HEK293 (cell line): Measurements from ENCODE around the gene CHST8.

Source experiments
- CTCF ChIA-PET: fragments of 350-600 bp; formaldehyde crosslinking; extraction: SDS; loops from one replicate; lab custom pipeline; 2021; ENCODE audit warnings: antibody characterized with exemption; lab: Yijun Ruan, JAX
- POLR2A ChIA-PET: fragments of 300-600 bp; formaldehyde crosslinking; extraction: SDS; loops from one replicate; lab custom pipeline; 2020; ENCODE audit warnings: antibody characterized with exemption, inconsistent platforms; lab: Yijun Ruan, JAX
- H3K27ac ChIP-seq: fragments of 200-500 bp; sonication (Bioruptor generic); 2 replicates; pipeline ENCODE4 v1.5.1; 2014; ENCODE audit warnings: low read depth, low read length, control low read depth, inconsistent platforms; ENCODE audit errors: extremely low read depth
- H3K36me3 ChIP-seq, 2 experiments: fragments of 200-500 bp in 1 of 2; sonication (Bioruptor generic) in 1 of 2; 1 replicate in 1 of 2; 2 replicates in 1 of 2; pipeline ENCODE4 v1.5.1; 2014 to 2017; ENCODE audit warnings: inconsistent platforms in 2 of 2, low read length in 2 of 2; ENCODE audit not compliant: control insufficient read depth in 2 of 2, insufficient read depth in 1 of 2
- H3K4me1 ChIP-seq: fragments of 200-500 bp; sonication (Bioruptor generic); 2 replicates; pipeline ENCODE4 v1.5.1; 2014; ENCODE audit warnings: mild to moderate bottlenecking, low read length, inconsistent platforms; ENCODE audit not compliant: control insufficient read depth, insufficient read depth
- H3K4me3 ChIP-seq: 2 replicates; pipeline ENCODE4 v1.5.1; 2011; ENCODE audit warnings: low read depth, mild to moderate bottlenecking, control low read depth, low read length, moderate library complexity
- H3K9me3 ChIP-seq: fragments of 200-500 bp; sonication (Bioruptor generic); 2 replicates; pipeline ENCODE4 v1.5.1; 2014; ENCODE audit warnings: low read depth, low read length, inconsistent platforms; ENCODE audit not compliant: control insufficient read depth, insufficient read depth
- IKZF3 ChIP-seq: fragments of 450-650 bp; IDR thresholded peaks from 2 replicates; pipeline ENCODE4 v1.5.0; 2018; ENCODE audit warnings: missing biosample characterization, mild to moderate bottlenecking, missing genetic modification characterization, moderate library complexity
- OSR2 ChIP-seq: fragments of 450-650 bp; formaldehyde crosslinking; IDR thresholded peaks from 2 replicates; pipeline ENCODE4 v1.5.1; 2016; ENCODE audit warnings: missing biosample characterization, missing genetic modification characterization
- SP7 ChIP-seq: fragments of 450-650 bp; formaldehyde crosslinking; IDR thresholded peaks from 2 replicates; pipeline ENCODE4 v1.5.1; 2016; ENCODE audit warnings: missing biosample characterization, missing genetic modification characterization
- ZBTB10 ChIP-seq: fragments of 450-650 bp; formaldehyde crosslinking; IDR thresholded peaks from 2 replicates; pipeline ENCODE4 v1.5.1; 2016; ENCODE audit warnings: missing biosample characterization, missing genetic modification characterization
- ZBTB17 ChIP-seq: fragments of 450-650 bp; formaldehyde crosslinking; IDR thresholded peaks from 2 replicates; pipeline ENCODE4 v1.5.1; 2016; ENCODE audit warnings: missing biosample characterization, missing genetic modification characterization
- ZBTB26 ChIP-seq: fragments of 450-650 bp; formaldehyde crosslinking; optimal IDR thresholded peaks from 2 replicates; pipeline ENCODE3; 2016; ENCODE audit warnings: missing biosample characterization, mild to moderate bottlenecking, missing genetic modification characterization
- ZBTB48 ChIP-seq: fragments of 450-650 bp; formaldehyde crosslinking; IDR thresholded peaks from 2 replicates; pipeline ENCODE4 v1.5.1; 2016; ENCODE audit warnings: missing biosample characterization, missing genetic modification characterization
- ZBTB49 ChIP-seq: fragments of 450-650 bp; formaldehyde crosslinking; IDR thresholded peaks from 2 replicates; pipeline ENCODE4 v1.5.1; 2016; ENCODE audit warnings: missing biosample characterization, missing genetic modification characterization, low read depth
- ZBTB8A ChIP-seq: fragments of 450-650 bp; formaldehyde crosslinking; IDR thresholded peaks from 2 replicates; pipeline ENCODE4 v1.5.1; 2016; ENCODE audit warnings: missing biosample characterization, missing genetic modification characterization
- ZEB2 ChIP-seq: fragments of 450-650 bp; formaldehyde crosslinking; IDR thresholded peaks from 2 replicates; pipeline ENCODE4 v1.5.1; 2016; ENCODE audit warnings: missing biosample characterization, missing genetic modification characterization
- ZIC2 ChIP-seq: fragments of 450-650 bp; formaldehyde crosslinking; IDR thresholded peaks from 2 replicates; pipeline ENCODE4 v1.5.1; 2016; ENCODE audit warnings: missing biosample characterization, missing genetic modification characterization
- ZNF202 ChIP-seq: fragments of 450-650 bp; formaldehyde crosslinking; IDR thresholded peaks from 2 replicates; pipeline ENCODE4 v1.5.1; 2016; ENCODE audit warnings: missing biosample characterization, missing genetic modification characterization, borderline replicate concordance
- ZNF214 ChIP-seq: fragments of 450-650 bp; formaldehyde crosslinking; IDR thresholded peaks from 2 replicates; pipeline ENCODE4 v1.5.1; 2017; ENCODE audit warnings: missing biosample characterization, mild to moderate bottlenecking, missing genetic modification characterization, borderline replicate concordance
- ZNF280C ChIP-seq: fragments of 450-650 bp; formaldehyde crosslinking; IDR thresholded peaks from 2 replicates; pipeline ENCODE4 v1.5.1; 2016; ENCODE audit warnings: missing biosample characterization, missing genetic modification characterization
- ZNF341 ChIP-seq: fragments of 450-650 bp; formaldehyde crosslinking; IDR thresholded peaks from 2 replicates; pipeline ENCODE4; 2016; ENCODE audit warnings: low read depth, missing biosample characterization, missing genetic modification characterization
- ZNF394 ChIP-seq: fragments of 450-650 bp; formaldehyde crosslinking; IDR thresholded peaks from 2 replicates; pipeline ENCODE4 v1.5.1; 2016; ENCODE audit warnings: missing biosample characterization, missing genetic modification characterization, mild to moderate bottlenecking, moderate library complexity, borderline replicate concordance
- ZNF473 ChIP-seq: fragments of 450-650 bp; formaldehyde crosslinking; IDR thresholded peaks from 2 replicates; pipeline ENCODE4 v1.5.1; 2017; ENCODE audit warnings: missing biosample characterization, missing genetic modification characterization
- ZNF48 ChIP-seq: fragments of 450-650 bp; formaldehyde crosslinking; IDR thresholded peaks from 2 replicates; pipeline ENCODE4 v1.5.1; 2016; ENCODE audit warnings: missing biosample characterization, missing genetic modification characterization
- ZNF561 ChIP-seq: fragments of 450-650 bp; IDR thresholded peaks from 2 replicates; pipeline ENCODE4 v1.5.1; 2018; ENCODE audit warnings: missing biosample characterization, missing genetic modification characterization, borderline replicate concordance
- ZNF600 ChIP-seq: fragments of 450-650 bp; formaldehyde crosslinking; IDR thresholded peaks from 2 replicates; pipeline ENCODE4 v1.5.1; 2016; ENCODE audit warnings: missing biosample characterization, missing genetic modification characterization
- ZNF777 ChIP-seq: fragments of 450-650 bp; formaldehyde crosslinking; IDR thresholded peaks from 2 replicates; pipeline ENCODE4 v1.5.1; 2017; ENCODE audit warnings: missing biosample characterization, missing genetic modification characterization, borderline replicate concordance
- ZNF785 ChIP-seq: fragments of 450-650 bp; formaldehyde crosslinking; IDR thresholded peaks from 2 replicates; pipeline ENCODE4 v1.5.1; 2016; ENCODE audit warnings: missing biosample characterization, missing genetic modification characterization
- TF ChIP-seq, protein P1 (sequence below): fragments of 450-650 bp; formaldehyde crosslinking; IDR thresholded peaks from 2 replicates; pipeline ENCODE4 v1.5.1; 2016; ENCODE audit warnings: missing biosample characterization, missing genetic modification characterization
- TF ChIP-seq, protein P2 (sequence below): fragments of 450-650 bp; formaldehyde crosslinking; IDR thresholded peaks from 2 replicates; pipeline ENCODE4 v1.5.1; 2017; ENCODE audit warnings: missing biosample characterization, mild to moderate bottlenecking, missing genetic modification characterization, moderate library complexity

CHST8 gene

DNA sequence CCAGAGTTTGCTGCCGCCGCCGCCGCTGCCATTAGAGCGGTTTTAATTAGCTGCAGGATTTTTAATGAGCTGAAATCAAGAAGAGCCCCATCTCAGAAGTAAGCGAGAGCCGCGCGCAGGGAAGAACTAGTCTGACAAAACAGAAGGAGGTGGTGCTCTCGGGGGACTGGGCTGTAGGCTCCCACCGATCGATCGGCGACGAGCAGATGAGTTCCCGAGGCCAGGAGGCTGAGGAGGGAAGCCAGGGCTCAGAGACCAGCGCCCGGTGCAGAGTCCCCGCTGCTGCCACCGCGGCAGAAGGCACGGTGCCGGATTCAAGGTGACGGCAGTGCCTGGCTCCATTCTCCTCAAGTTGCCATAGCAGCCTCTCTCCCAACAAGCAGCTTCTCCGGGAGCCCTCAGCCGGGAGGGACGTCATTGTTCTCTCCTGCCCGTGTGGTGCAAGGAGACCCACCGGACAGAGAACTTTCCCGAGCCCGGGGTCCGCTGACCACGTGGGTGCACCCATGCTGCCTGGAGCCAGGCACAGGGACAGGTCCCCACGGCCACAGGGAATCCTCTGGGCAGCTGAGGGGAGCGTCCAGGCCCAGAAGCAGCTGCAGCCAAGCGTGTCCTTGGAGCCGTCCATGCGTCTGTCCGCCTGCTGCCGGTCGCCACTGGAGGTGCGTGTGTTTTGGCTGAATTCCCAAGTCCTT lies 62.9 kb downstream of the CHST8 start:
- no peaks in the 10 kb centered on the region; the same call in 1 of the 2 replicates for H3K9me3 ChIP-seq
- ChIA-PET CTCF (interaction anchor here (0.6 to 1.5 kb wide), 4 partner anchors 20 to 338 kb away, joined by 3 to 5 read pairs (median 3); no protein-coding TSS in a partner anchor), POLR2A (no interaction called here)
- no peaks in the 10 kb centered on the region; a peak in 1 of 3 replicates for H3K36me3 ChIP-seq
- no peak overlapping the region for H3K4me3 ChIP-seq
- H3K27ac ChIP-seq, result no peak overlapping the region
- peaks cover 14% of the 10 kb centered on the region for H3K4me1 ChIP-seq
- TF ChIP-seq ZNF473 (tag by site-specific recombination), result 0 out of 2 replicates have a peak, but pooled peaks have one; percentile 14
- no peak for TF ChIP-seq ZNF48 (tag by site-specific recombination)
- no peak for TF ChIP-seq ZNF214
- TF ChIP-seq ZNF202 (tag by site-specific recombination), result no peak
- 0 out of 2 replicates have a peak, but pooled peaks have one; percentile 16 for TF ChIP-seq ZBTB10 (tag by site-specific recombination)
- TF ChIP-seq ZNF777 (tag by site-specific recombination), result peak; percentile 81; the same call in 1 of the 2 replicates
- TF ChIP-seq ZNF561 (tag by site-specific recombination), result peak; percentile 9; the same call in 1 of the 2 replicates
- TF ChIP-seq IKZF3 (tag by site-specific recombination), result 0 out of 2 replicates have a peak, but pooled peaks have one; percentile 28
- TF ChIP-seq, protein P1, sequence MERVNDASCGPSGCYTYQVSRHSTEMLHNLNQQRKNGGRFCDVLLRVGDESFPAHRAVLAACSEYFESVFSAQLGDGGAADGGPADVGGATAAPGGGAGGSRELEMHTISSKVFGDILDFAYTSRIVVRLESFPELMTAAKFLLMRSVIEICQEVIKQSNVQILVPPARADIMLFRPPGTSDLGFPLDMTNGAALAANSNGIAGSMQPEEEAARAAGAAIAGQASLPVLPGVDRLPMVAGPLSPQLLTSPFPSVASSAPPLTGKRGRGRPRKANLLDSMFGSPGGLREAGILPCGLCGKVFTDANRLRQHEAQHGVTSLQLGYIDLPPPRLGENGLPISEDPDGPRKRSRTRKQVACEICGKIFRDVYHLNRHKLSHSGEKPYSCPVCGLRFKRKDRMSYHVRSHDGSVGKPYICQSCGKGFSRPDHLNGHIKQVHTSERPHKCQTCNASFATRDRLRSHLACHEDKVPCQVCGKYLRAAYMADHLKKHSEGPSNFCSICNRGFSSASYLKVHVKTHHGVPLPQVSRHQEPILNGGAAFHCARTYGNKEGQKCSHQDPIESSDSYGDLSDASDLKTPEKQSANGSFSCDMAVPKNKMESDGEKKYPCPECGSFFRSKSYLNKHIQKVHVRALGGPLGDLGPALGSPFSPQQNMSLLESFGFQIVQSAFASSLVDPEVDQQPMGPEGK (tag by site-specific recombination), result no peak
- no peak for TF ChIP-seq ZNF785 (tag by site-specific recombination)
- TF ChIP-seq ZBTB49 (tag by site-specific recombination), result no peak
- TF ChIP-seq ZNF600 (tag by site-specific recombination), result peak; percentile 67
- peak; percentile 53 for TF ChIP-seq ZIC2 (tag by site-specific recombination)
- TF ChIP-seq OSR2 (tag by site-specific recombination), result peak; percentile 81
- TF ChIP-seq, protein P2, sequence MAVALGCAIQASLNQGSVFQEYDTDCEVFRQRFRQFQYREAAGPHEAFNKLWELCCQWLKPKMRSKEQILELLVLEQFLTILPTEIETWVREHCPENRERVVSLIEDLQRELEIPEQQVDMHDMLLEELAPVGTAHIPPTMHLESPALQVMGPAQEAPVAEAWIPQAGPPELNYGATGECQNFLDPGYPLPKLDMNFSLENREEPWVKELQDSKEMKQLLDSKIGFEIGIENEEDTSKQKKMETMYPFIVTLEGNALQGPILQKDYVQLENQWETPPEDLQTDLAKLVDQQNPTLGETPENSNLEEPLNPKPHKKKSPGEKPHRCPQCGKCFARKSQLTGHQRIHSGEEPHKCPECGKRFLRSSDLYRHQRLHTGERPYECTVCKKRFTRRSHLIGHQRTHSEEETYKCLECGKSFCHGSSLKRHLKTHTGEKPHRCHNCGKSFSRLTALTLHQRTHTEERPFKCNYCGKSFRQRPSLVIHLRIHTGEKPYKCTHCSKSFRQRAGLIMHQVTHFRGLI (tag by site-specific recombination), result no peak; the same call in 1 of the 2 replicates
- TF ChIP-seq ZBTB26 (tag by site-specific recombination), result peak; percentile 15
- TF ChIP-seq ZBTB17 (tag by site-specific recombination), result peak; percentile 89
- TF ChIP-seq ZNF394 (tag by site-specific recombination), result peak; percentile 75
- 0 out of 2 replicates have a peak, but pooled peaks have one; percentile 10 for TF ChIP-seq ZBTB8A
- TF ChIP-seq ZNF341, result peak; percentile 25; the same call in 1 of the 2 replicates
- TF ChIP-seq ZNF280C (tag by site-specific recombination), result no peak
- TF ChIP-seq SP7 (tag by site-specific recombination), result peak; percentile 5; the same call in 1 of the 2 replicates
- peak; percentile 30; the same call in 1 of the 2 replicates for TF ChIP-seq ZBTB48 (tag by site-specific recombination)
- TF ChIP-seq ZEB2 (tag by site-specific recombination), result 0 out of 2 replicates have a peak, but pooled peaks have one; percentile 6
